Gastrocnemius medialis (tissue), 4 donors: Measurements from ENCODE around the gene RAD50. TPM values are rescaled to one million over a fixed set of nuclear protein-coding genes. Genes with fewer than 3 reads are reported as not detected.
"Not testable (repeated sequence)": the region's sequence is repeated elsewhere in the genome, so short reads cannot be mapped to it uniquely, and the experiment has no call there.

Experiments used
- ATAC-seq, 2 donors: fragments of 150-250 bp; one replicate each; pipeline ENCODE4 v1.9.1; 2016
- DNase-seq, 2 donors: peaks; one replicate each; pipeline ENCODE4 v3.0.0-alpha.2; 2019
- H3K27ac ChIP-seq, 4 donors: fragments of 200-600 bp; sonication (generic); 1 replicate in 1 of 4; 2 replicates in 3 of 4; pipeline ENCODE4 v1.5.1; 2016 to 2018; ENCODE audit warnings: mild to moderate bottlenecking in 2 of 4, moderate library complexity in 1 of 4
- H3K27me3 ChIP-seq, 3 donors: fragments of 200-600 bp; sonication (generic) in 2 of 3; 1 replicate in 1 of 3; 2 replicates in 2 of 3; pipeline versions ENCODE4 v1.5.1 to v1.6.0; 2016 to 2019; ENCODE audit warnings: mild to moderate bottlenecking in 1 of 3, moderate library complexity in 1 of 3
- H3K36me3 ChIP-seq, 2 donors: fragments of 200-600 bp; sonication (generic) in 1 of 2; one replicate each; pipeline ENCODE4 v1.5.1; 2017 to 2018
- H3K4me1 ChIP-seq, 2 donors: fragments of 200-600 bp; sonication (generic) in 1 of 2; one replicate each; pipeline ENCODE4 v1.5.1; 2016 to 2017; ENCODE audit warnings: mild to moderate bottlenecking in 2 of 2
- H3K4me3 ChIP-seq, 4 donors: fragments of 200-600 bp; sonication (generic) in 3 of 4; 1 replicate in 1 of 4; 2 replicates in 3 of 4; pipeline ENCODE4 v1.5.1; 2016 to 2019; ENCODE audit warnings: mild to moderate bottlenecking in 2 of 4
- H3K9me3 ChIP-seq, 3 donors: fragments of 200-600 bp; sonication (generic) in 2 of 3; 1 replicate in 1 of 3; 2 replicates in 2 of 3; pipeline ENCODE4 v1.5.1; 2016 to 2019
- CTCF ChIP-seq, 5 experiments: fragments of 450-650 bp in 3 of 5; fragments of 200-600 bp in 2 of 5; sonication (generic) in 2 of 5; IDR thresholded peaks in 4 of 5; conservative IDR thresholded peaks in 1 of 5; 1 replicate in 4 of 5; 2 replicates in 1 of 5; pipeline ENCODE4 v1.5.1; 2016 to 2019; ENCODE audit warnings: antibody characterized with exemption in 5 of 5, mild to moderate bottlenecking in 3 of 5, moderate library complexity in 3 of 5
- POLR2A ChIP-seq, 2 donors: fragments of 450-650 bp; IDR thresholded peaks; one replicate each; pipeline ENCODE4 v1.6.1; 2017; ENCODE audit warnings: antibody characterized with exemption in 2 of 2, mild to moderate bottlenecking in 2 of 2, moderate library complexity in 2 of 2
- in situ Hi-C, 4 donors: fragments of 200-750 bp; cut with MboI; loops; one replicate each; pipeline versions ENCODE4 v1.15.0 to v1.8.0; 2017; ENCODE audit warnings: low sequenced_read_pairs in 4 of 4
- intact Hi-C: fragments of 100-400 bp; cut with DNase I; formaldehyde crosslinking; loops from one replicate; pipeline ENCODE4 v1.15.1; 2023; ENCODE audit warnings: low total_unique reads
- total RNA-seq, 4 donors: library from RNA; depleted of rRNA; stranded (reverse); fragments of >200 nt; gene quantifications; one replicate each; pipeline versions ENCODE4 v1.1.0 to v1.2.3, GENCODE V29; 2016

The RAD50 gene
- total RNA-seq, 4 donors from 2014 or later = 18.9 to 29.1 (median 22.0) TPM

- Histone ChIP-seq H3K27ac (no peak overlapping the region), H3K27me3 (no peaks in the 10 kb centered on the region), H3K9me3 (no peaks in the 10 kb centered on the region), H3K36me3 (no peaks in the 10 kb centered on the region), H3K4me3 (no peak overlapping the region), H3K4me1 (no peaks in the 10 kb centered on the region)
- no peak for TF ChIP-seq CTCF (IDR thresholded peaks at IDR 0.05 in 4 of 5, conservative IDR thresholded peaks at IDR 0.05 in 1 of 5)
- TF ChIP-seq POLR2A (IDR thresholded peaks at IDR 0.05) = no peak
- DNase-seq (no peak), ATAC-seq (no peak)
- in situ Hi-C loops (no loop called here), intact Hi-C loops (no loop called here)
These were observed 131.2 kb downstream of the RAD50 start for GRCh38 chr5:132687995-132688394.

- Histone ChIP-seq H3K4me3 (no peak overlapping the region), H3K9me3 (no peaks in the 10 kb centered on the region), H3K27me3 (no peaks in the 10 kb centered on the region), H3K36me3 (no peaks in the 10 kb centered on the region), H3K27ac (no peak overlapping the region), H3K4me1 (no peaks in the 10 kb centered on the region)
- intact Hi-C loops = no loop called here
- TF ChIP-seq CTCF (IDR thresholded peaks at IDR 0.05 in 4 of 5, conservative IDR thresholded peaks at IDR 0.05 in 1 of 5) (no peak), POLR2A (IDR thresholded peaks at IDR 0.05) (no peak)
- no peak for ATAC-seq
- DNase-seq = no peak
- in situ Hi-C loops = no loop called here
These were observed 132.0 kb downstream of the RAD50 start for GRCh38 chr5:132688536-132689339.

GRCh38 chr5:132689513-132689912, 132.7 kb downstream of the RAD50 start:
- intact Hi-C loops = no loop called here
- TF ChIP-seq CTCF (IDR thresholded peaks at IDR 0.05 in 4 of 5, conservative IDR thresholded peaks at IDR 0.05 in 1 of 5) (no peak), POLR2A (IDR thresholded peaks at IDR 0.05) (no peak)
- no peak overlapping the region for H3K27ac ChIP-seq
- in situ Hi-C loops = no loop called here
- no peaks in the 10 kb centered on the region for H3K36me3 ChIP-seq
- DNase-seq (no peak), ATAC-seq (no peak)
- H3K4me3 ChIP-seq = no peak overlapping the region
- H3K4me1 ChIP-seq = no peaks in the 10 kb centered on the region
- H3K27me3 ChIP-seq = no peaks in the 10 kb centered on the region
- no peaks in the 10 kb centered on the region for H3K9me3 ChIP-seq

GRCh38 chr5:132690156-132690555, 133.4 kb downstream of the RAD50 start:
- DNase-seq = no peak
- TF ChIP-seq CTCF (IDR thresholded peaks at IDR 0.05 in 4 of 5, conservative IDR thresholded peaks at IDR 0.05 in 1 of 5) (no peak), POLR2A (IDR thresholded peaks at IDR 0.05) (no peak)
- Histone ChIP-seq H3K36me3 (no peaks in the 10 kb centered on the region), H3K27ac (no peak overlapping the region), H3K4me1 (no peaks in the 10 kb centered on the region), H3K27me3 (no peaks in the 10 kb centered on the region), H3K9me3 (no peaks in the 10 kb centered on the region), H3K4me3 (no peak overlapping the region)
- no peak for ATAC-seq
- intact Hi-C loops (no loop called here), in situ Hi-C loops (no loop called here)

GRCh38 chr5:132691755-132692631, 135.2 kb downstream of the RAD50 start:
- in situ Hi-C loops, H3K36me3 ChIP-seq, H3K4me1 ChIP-seq, H3K9me3 ChIP-seq, H3K27me3 ChIP-seq, H3K27ac ChIP-seq, intact Hi-C loops, H3K4me3 ChIP-seq, ATAC-seq, DNase-seq: not testable (repeated sequence)
